IMR-90 (cell line): ENCODE data around the gene FFAR3. TPM values are rescaled to one million over a fixed set of nuclear protein-coding genes. Genes with fewer than 3 reads are reported as not detected.

ENCODE experiments used
- ATAC-seq: fragments of 200-7000 bp; cut with Tn5 transposase; 2 replicates; pipeline ENCODE4 v1.9.1; 2020; ENCODE audit warnings: low read depth, mild to moderate bottlenecking, moderate library complexity
- BruUV-seq: library from RNA; stranded (reverse); fragments of 400-500 nt; replicated peaks from 2 replicates; lab custom pipeline; 2021; lab: Mats Ljungman, UMichigan
- CTCF ChIA-PET: fragments of 300-600 bp; formaldehyde crosslinking; extraction: SDS; loops from one replicate; lab custom pipeline; 2021; ENCODE audit warnings: antibody characterized with exemption; lab: Yijun Ruan, JAX
- POLR2A ChIA-PET: fragments of 300-600 bp; sonication (Branson Sonifier 250); formaldehyde crosslinking; loops from one replicate; lab custom pipeline; 2022; ENCODE audit warnings: antibody characterized with exemption; ENCODE audit not compliant: unreplicated experiment; lab: Charles Lee
- DNase-seq: peaks from one replicate; pipeline ENCODE4 v3.0.0; 2013
- H2AFZ ChIP-seq: replicated peaks from 2 replicates; pipeline ENCODE3; 2013; ENCODE audit warnings: low read length, mild to moderate bottlenecking; ENCODE audit not compliant: poor library complexity
- H2AK5ac ChIP-seq: 2 replicates; pipeline ENCODE4 v1.6.1; 2013; ENCODE audit warnings: low read depth, low read length, inconsistent platforms
- H2AK9ac ChIP-seq: replicated peaks from 2 replicates; pipeline ENCODE3; 2013; ENCODE audit warnings: mild to moderate bottlenecking, low read depth, low read length, moderate library complexity; ENCODE audit not compliant: poor library complexity
- H2BK120ac ChIP-seq: 2 replicates; pipeline ENCODE4 v1.6.1; 2013; ENCODE audit warnings: low read depth, low read length, inconsistent platforms
- H2BK15ac ChIP-seq: 3 replicates; pipeline ENCODE4 v1.6.1; 2013; ENCODE audit warnings: low read depth, low read length, inconsistent platforms
- H2BK20ac ChIP-seq: 2 replicates; pipeline ENCODE4 v1.6.1; 2013; ENCODE audit warnings: low read depth, mild to moderate bottlenecking, inconsistent platforms, low read length, moderate library complexity
- H2BK5ac ChIP-seq: 2 replicates; pipeline ENCODE4 v1.6.1; 2013; ENCODE audit warnings: mild to moderate bottlenecking, low read depth, low read length, inconsistent platforms; ENCODE audit not compliant: poor library complexity, severe bottlenecking
- H3K14ac ChIP-seq: replicated peaks from 2 replicates; pipeline ENCODE4 v1.6.1; 2013; ENCODE audit warnings: low read depth, low read length, inconsistent platforms
- H3K18ac ChIP-seq: 2 replicates; pipeline ENCODE4 v1.6.1; 2013; ENCODE audit warnings: low read depth, low read length, control low read depth
- H3K23ac ChIP-seq: 2 replicates; pipeline ENCODE4 v1.6.1; 2013; ENCODE audit warnings: low read depth, low read length, inconsistent platforms
- H3K27ac ChIP-seq: 2 replicates; pipeline ENCODE4 v1.5.1; 2013; ENCODE audit warnings: mild to moderate bottlenecking, control low read depth, low read length; ENCODE audit not compliant: insufficient read depth
- H3K27me3 ChIP-seq: 2 replicates; pipeline ENCODE4 v1.6.1; 2013; ENCODE audit warnings: low read length; ENCODE audit not compliant: control insufficient read depth, insufficient read depth
- H3K36me3 ChIP-seq: 2 replicates; pipeline ENCODE4 v1.6.1; 2013; ENCODE audit warnings: low read length, mixed read lengths; ENCODE audit not compliant: control insufficient read depth, insufficient read depth
- H3K4ac ChIP-seq: 2 replicates; pipeline ENCODE4 v1.6.1; 2013; ENCODE audit warnings: low read depth, low read length, inconsistent platforms
- H3K4me1 ChIP-seq: 2 replicates; pipeline ENCODE4 v1.6.1; 2013; ENCODE audit warnings: low read length, mixed read lengths; ENCODE audit not compliant: control insufficient read depth, insufficient read depth
- H3K4me2 ChIP-seq: 2 replicates; pipeline ENCODE4 v1.6.1; 2013; ENCODE audit warnings: low read depth, mild to moderate bottlenecking, control low read depth, low read length, moderate library complexity
- H3K4me3 ChIP-seq: 2 replicates; pipeline ENCODE4 v1.5.1; 2013; ENCODE audit warnings: low read depth, mild to moderate bottlenecking, control low read depth, low read length, moderate library complexity; ENCODE audit not compliant: insufficient read depth
- H3K56ac ChIP-seq: 2 replicates; pipeline ENCODE4 v1.6.1; 2013; ENCODE audit warnings: low read length, inconsistent platforms; ENCODE audit not compliant: insufficient read depth; ENCODE audit errors: extremely low read depth
- H3K79me1 ChIP-seq, 2 experiments: 2 replicates each; pipeline ENCODE4 v1.6.1; 2013; ENCODE audit warnings: low read length in 2 of 2, inconsistent platforms in 1 of 2, low read depth in 1 of 2
- H3K9ac ChIP-seq: 2 replicates; pipeline ENCODE4 v1.6.1; 2013; ENCODE audit warnings: low read depth, low read length, control low read depth
- H3K9me1 ChIP-seq: 2 replicates; pipeline ENCODE4 v1.6.1; 2013; ENCODE audit warnings: low read length, inconsistent platforms; ENCODE audit not compliant: insufficient read depth
- H3K9me3 ChIP-seq: 2 replicates; pipeline ENCODE4 v1.6.1; 2013; ENCODE audit warnings: low read length; ENCODE audit not compliant: control insufficient read depth, insufficient read depth
- H4K20me1 ChIP-seq: 2 replicates; pipeline ENCODE4 v1.6.1; 2013; ENCODE audit warnings: low read length, inconsistent platforms; ENCODE audit not compliant: insufficient read depth
- H4K5ac ChIP-seq: 2 replicates; pipeline ENCODE4 v1.6.1; 2013; ENCODE audit warnings: mild to moderate bottlenecking, low read depth, low read length, control low read depth
- H4K8ac ChIP-seq, 2 experiments: 2 replicates each; pipeline ENCODE4 v1.6.1; 2013; ENCODE audit warnings: low read depth in 2 of 2, low read length in 2 of 2, control low read depth in 1 of 2, inconsistent platforms in 1 of 2
- H4K91ac ChIP-seq: 2 replicates; pipeline ENCODE4 v1.6.1; 2013; ENCODE audit warnings: low read depth, low read length, inconsistent platforms; ENCODE audit not compliant: insufficient read depth
- BHLHE40 ChIP-seq: fragments of 150-350 bp; IDR thresholded peaks from 2 replicates; pipeline ENCODE4 v1.6.1; 2016; ENCODE audit warnings: mild to moderate bottlenecking, low read depth, low read length
- CEBPB ChIP-seq: IDR thresholded peaks from 2 replicates; pipeline ENCODE4 v1.6.1; 2012; ENCODE audit warnings: low read depth, low read length, improper control_type of control experiment
- CHD1 ChIP-seq: IDR thresholded peaks from 2 replicates; pipeline ENCODE4 v1.6.1; 2012; ENCODE audit warnings: low read depth, low read length, improper control_type of control experiment
- CTCF ChIP-seq: conservative IDR thresholded peaks from 2 replicates; pipeline ENCODE4 v1.5.1; 2012; ENCODE audit warnings: mild to moderate bottlenecking, low read depth, low read length, improper control_type of control experiment
- ELK1 ChIP-seq: fragments of 150-350 bp; IDR thresholded peaks from 2 replicates; pipeline ENCODE4 v1.6.1; 2016; ENCODE audit warnings: low read depth, mild to moderate bottlenecking, low read length, moderate library complexity, borderline replicate concordance
- FOS ChIP-seq: fragments of 150-350 bp; IDR thresholded peaks from 2 replicates; pipeline ENCODE4 v1.6.1; 2016; ENCODE audit warnings: low read depth, low read length
- MAFK ChIP-seq: IDR thresholded peaks from 2 replicates; pipeline ENCODE4 v1.6.1; 2012; ENCODE audit warnings: low read depth, low read length, improper control_type of control experiment
- MAZ ChIP-seq: IDR thresholded peaks from 2 replicates; pipeline ENCODE4 v1.6.1; 2012; ENCODE audit warnings: low read depth, mild to moderate bottlenecking, low read length, improper control_type of control experiment, moderate library complexity, borderline replicate concordance
- MXI1 ChIP-seq: IDR thresholded peaks from 2 replicates; pipeline ENCODE4 v1.6.1; 2012; ENCODE audit warnings: low read depth, mild to moderate bottlenecking, low read length, moderate library complexity, borderline replicate concordance
- NFE2L2 ChIP-seq: fragments of 150-350 bp; IDR thresholded peaks from 2 replicates; pipeline ENCODE4 v1.6.1; 2016; ENCODE audit warnings: low read depth, mild to moderate bottlenecking, low read length
- POLR2A ChIP-seq: IDR thresholded peaks from 2 replicates; pipeline ENCODE4 v1.6.1; 2012; ENCODE audit warnings: mild to moderate bottlenecking, low read depth, low read length
- RAD21 ChIP-seq: IDR thresholded peaks from 2 replicates; pipeline ENCODE4 v1.6.1; 2012; ENCODE audit warnings: low read length, improper control_type of control experiment
- RCOR1 ChIP-seq: IDR thresholded peaks from 2 replicates; pipeline ENCODE4 v1.6.1; 2012; ENCODE audit warnings: mild to moderate bottlenecking, low read length, improper control_type of control experiment; ENCODE audit not compliant: insufficient replicate concordance
- RFX5 ChIP-seq: IDR thresholded peaks from 2 replicates; pipeline ENCODE4 v1.8.0; 2012; ENCODE audit warnings: low read depth, mild to moderate bottlenecking, low read length, moderate library complexity
- SMC3 ChIP-seq: fragments of 150-350 bp; IDR thresholded peaks from 2 replicates; pipeline ENCODE4 v1.6.1; 2016; ENCODE audit warnings: low read depth, mild to moderate bottlenecking, antibody characterized with exemption, low read length, moderate library complexity
- USF2 ChIP-seq: fragments of 150-350 bp; IDR thresholded peaks from 2 replicates; pipeline ENCODE4 v1.6.1; 2017; ENCODE audit warnings: mild to moderate bottlenecking, antibody characterized with exemption, low read length, low read depth
- WGBS, 2 experiments: methylation state at CpG; one replicate each; pipeline versions ENCODE4 v1.1.5 to v1.1.7; 2013; ENCODE audit warnings: missing lambda C conversion rate in 2 of 2; ENCODE audit not compliant: insufficient read length in 1 of 2; ENCODE audit errors: extremely low coverage in 2 of 2; 5-methylcytosine and 5-hydroxymethylcytosine counted together
- dilution Hi-C: fragments of 300-500 bp; cut with HindIII; formaldehyde crosslinking; loops from one replicate; pipeline ENCODE4 v1.14.3; 2018; ENCODE audit warnings: low sequenced_read_pairs; ENCODE audit not compliant: unreplicated experiment
- in situ Hi-C: fragments of 300-500 bp; cut with MboI; formaldehyde crosslinking; loops from 3 replicates; pipeline ENCODE4 v1.14.3; 2019; ENCODE audit warnings: low sequenced_read_pairs, inconsistent platforms, mixed read lengths
- intact Hi-C: fragments of 100-400 bp; cut with micrococcal nuclease; formaldehyde crosslinking; loops from 2 replicates; pipeline ENCODE4 v1.10.0; 2022
- polyA plus RNA-seq, 3 experiments: library from polyadenylated mRNA; depleted of rRNA; stranded (reverse); fragments of >200 nt; gene quantifications; 2 replicates each; pipeline ENCODE4 v1.2.3, GENCODE V29; 2012; ENCODE audit warnings: low replicate concordance in 1 of 3
- total RNA-seq: library from RNA; depleted of rRNA; stranded (reverse); fragments of >200 nt; gene quantifications from 2 replicates; pipeline ENCODE4 v1.2.3, GENCODE V29; 2012

The FFAR3 gene
- total and polyA plus RNA-seq, 2 of the 4 experiments (the other 2 are of a cell fraction) = not detected

- Histone ChIP-seq H2BK5ac (no peak overlapping the region), H3K4me2 (no peak overlapping the region), H4K5ac (no peak overlapping the region), H3K36me3 (no peaks in the 10 kb centered on the region), H2BK120ac (no peak overlapping the region), H3K79me1 (no peaks in the 10 kb centered on the region), H3K27me3 (no peaks in the 10 kb centered on the region; the same call in 1 of the 2 replicates), H3K18ac (no peak overlapping the region), H3K27ac (no peak overlapping the region), H3K9ac (no peak overlapping the region), H3K9me3 (no peaks in the 10 kb centered on the region), H2BK15ac (no peak overlapping the region), H2BK20ac (no peak overlapping the region), H2AFZ (peak overlapping the region; percentile 32), H4K8ac (no peak overlapping the region), H4K20me1 (no peaks in the 10 kb centered on the region), H3K23ac (no peak overlapping the region), H2AK9ac (no peak overlapping the region), H3K4me3 (no peak overlapping the region), H3K4ac (no peak overlapping the region), H3K14ac (no peak overlapping the region), H2AK5ac (no peak overlapping the region), H4K91ac (no peak overlapping the region), H3K9me1 (no peaks in the 10 kb centered on the region), H3K4me1 (no peaks in the 10 kb centered on the region), H3K56ac (no peak overlapping the region)
- BruUV-seq = no TSS peak
- ATAC-seq = no peak
- WGBS, 2 experiments = 68% methylated on average over 9 of the region's 21 CpGs; no CpG with 5 or more reads in 1 of the 2 experiments
- dilution Hi-C loops (no loop called here), in situ Hi-C loops (no loop called here), intact Hi-C loops (no loop called here)
- CTCF ChIA-PET = no interaction called here
- TF ChIP-seq ELK1 (no peak), CEBPB (no peak), MAFK (no peak), MAZ (no peak), SMC3 (no peak), RFX5 (no peak), RAD21 (no peak), NFE2L2 (no peak), RCOR1 (no peak), CTCF (no peak), BHLHE40 (no peak), FOS (no peak), POLR2A (no peak), MXI1 (no peak), CHD1 (no peak), USF2 (no peak)
- no peak for DNase-seq
- POLR2A ChIA-PET = no interaction called here
These were observed 46.2 kb upstream of the FFAR3 start for GRCh38 chr19:35311901-35312665.
